Loucy (cell line): ENCODE data around the gene HMCES.

Experiments used
- EZH2phosphoT487 ChIP-seq: fragments of 200-600 bp; IDR thresholded peaks from 2 replicates; pipeline ENCODE4 v1.6.1; 2018; ENCODE audit warnings: antibody characterized with exemption, mild to moderate bottlenecking, moderate library complexity, borderline replicate concordance
- TF ChIP-seq, protein P1 (sequence below): fragments of 200-600 bp; sonication (generic); conservative IDR thresholded peaks from 2 replicates; pipeline ENCODE4 v1.5.1; 2014; ENCODE audit warnings: mild to moderate bottlenecking, antibody characterized with exemption, low read length

- TF ChIP-seq, protein P1, sequence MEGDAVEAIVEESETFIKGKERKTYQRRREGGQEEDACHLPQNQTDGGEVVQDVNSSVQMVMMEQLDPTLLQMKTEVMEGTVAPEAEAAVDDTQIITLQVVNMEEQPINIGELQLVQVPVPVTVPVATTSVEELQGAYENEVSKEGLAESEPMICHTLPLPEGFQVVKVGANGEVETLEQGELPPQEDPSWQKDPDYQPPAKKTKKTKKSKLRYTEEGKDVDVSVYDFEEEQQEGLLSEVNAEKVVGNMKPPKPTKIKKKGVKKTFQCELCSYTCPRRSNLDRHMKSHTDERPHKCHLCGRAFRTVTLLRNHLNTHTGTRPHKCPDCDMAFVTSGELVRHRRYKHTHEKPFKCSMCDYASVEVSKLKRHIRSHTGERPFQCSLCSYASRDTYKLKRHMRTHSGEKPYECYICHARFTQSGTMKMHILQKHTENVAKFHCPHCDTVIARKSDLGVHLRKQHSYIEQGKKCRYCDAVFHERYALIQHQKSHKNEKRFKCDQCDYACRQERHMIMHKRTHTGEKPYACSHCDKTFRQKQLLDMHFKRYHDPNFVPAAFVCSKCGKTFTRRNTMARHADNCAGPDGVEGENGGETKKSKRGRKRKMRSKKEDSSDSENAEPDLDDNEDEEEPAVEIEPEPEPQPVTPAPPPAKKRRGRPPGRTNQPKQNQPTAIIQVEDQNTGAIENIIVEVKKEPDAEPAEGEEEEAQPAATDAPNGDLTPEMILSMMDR, result no peak
- TF ChIP-seq EZH2phosphoT487, result no peak
Observed at GRCh38 chr3:129239991-129240390, 38.7 kb upstream of the HMCES start.
